ENCODE data around the gene TERT.

DNA sequence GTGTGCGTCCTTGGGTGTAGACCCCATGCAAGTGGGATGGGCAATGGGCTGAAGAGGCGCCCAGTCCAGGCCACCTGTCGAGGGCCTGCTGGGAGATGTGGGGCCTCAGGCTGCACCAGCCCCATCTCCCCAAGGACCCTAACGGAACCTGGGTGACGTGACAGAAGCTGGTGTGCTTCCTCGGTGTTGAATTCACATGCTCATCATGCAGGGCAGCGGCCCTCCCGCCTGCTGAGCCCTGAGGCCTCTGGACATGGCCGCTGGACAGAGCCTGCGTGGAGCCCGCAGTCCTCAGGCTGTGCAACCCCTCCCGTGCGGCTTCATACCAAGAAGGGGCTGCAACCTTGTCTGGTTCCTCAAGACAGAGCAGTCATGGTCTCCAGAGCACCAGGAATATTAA lies 26.8 kb downstream of the TERT start:
- TF ChIP-seq POLR2AphosphoS5 (IDR thresholded peaks at IDR 0.05) = no peak
- TF ChIP-seq, protein P1, sequence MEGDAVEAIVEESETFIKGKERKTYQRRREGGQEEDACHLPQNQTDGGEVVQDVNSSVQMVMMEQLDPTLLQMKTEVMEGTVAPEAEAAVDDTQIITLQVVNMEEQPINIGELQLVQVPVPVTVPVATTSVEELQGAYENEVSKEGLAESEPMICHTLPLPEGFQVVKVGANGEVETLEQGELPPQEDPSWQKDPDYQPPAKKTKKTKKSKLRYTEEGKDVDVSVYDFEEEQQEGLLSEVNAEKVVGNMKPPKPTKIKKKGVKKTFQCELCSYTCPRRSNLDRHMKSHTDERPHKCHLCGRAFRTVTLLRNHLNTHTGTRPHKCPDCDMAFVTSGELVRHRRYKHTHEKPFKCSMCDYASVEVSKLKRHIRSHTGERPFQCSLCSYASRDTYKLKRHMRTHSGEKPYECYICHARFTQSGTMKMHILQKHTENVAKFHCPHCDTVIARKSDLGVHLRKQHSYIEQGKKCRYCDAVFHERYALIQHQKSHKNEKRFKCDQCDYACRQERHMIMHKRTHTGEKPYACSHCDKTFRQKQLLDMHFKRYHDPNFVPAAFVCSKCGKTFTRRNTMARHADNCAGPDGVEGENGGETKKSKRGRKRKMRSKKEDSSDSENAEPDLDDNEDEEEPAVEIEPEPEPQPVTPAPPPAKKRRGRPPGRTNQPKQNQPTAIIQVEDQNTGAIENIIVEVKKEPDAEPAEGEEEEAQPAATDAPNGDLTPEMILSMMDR (IDR thresholded peaks at IDR 0.05) = no peak

Measured in breast epithelium (tissue), 3 donors.